ENCODE measurements around the gene DDX60.

DDX60 gene

DNA sequence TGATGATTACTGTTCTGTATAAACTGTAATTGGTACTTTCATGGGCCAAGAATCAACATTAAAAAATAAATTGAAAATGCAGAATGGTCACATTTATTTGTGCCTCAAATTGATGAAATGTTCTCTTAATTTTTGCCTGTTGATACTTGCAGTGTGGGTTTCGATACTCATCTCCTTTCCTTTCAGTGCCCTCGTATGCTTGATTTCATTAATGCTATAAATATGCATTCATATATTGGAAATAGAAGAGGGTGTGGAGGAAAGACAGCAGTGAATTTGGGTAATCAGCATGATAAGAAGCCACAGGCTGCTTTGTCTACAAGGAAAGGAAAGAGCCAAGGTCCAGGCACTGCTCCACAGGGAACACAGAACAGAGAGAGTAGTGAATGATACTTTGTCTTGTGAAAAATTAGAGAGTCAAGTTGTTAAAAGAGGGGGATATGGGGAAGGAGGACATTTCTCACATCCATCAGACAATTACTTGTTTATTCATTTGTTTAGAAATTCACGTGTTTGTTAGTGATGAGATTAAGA lies 1.0 kb upstream of the DDX60 start:
- H3K27me3 ChIP-seq (ENCODE audit: low read length), result no peaks in the 10 kb centered on the region
- no peaks in the 10 kb centered on the region for H3K36me3 ChIP-seq (ENCODE audit: low read length)
- H3K4me3 ChIP-seq (ENCODE audit: insufficient read depth, low read length, poor library complexity, severe bottlenecking), result no peak overlapping the region
- H3K9me2 ChIP-seq (replicated peaks; ENCODE audit: insufficient read depth, low read length), result no peaks in the 10 kb centered on the region
- H3F3A ChIP-seq (ENCODE audit: insufficient read depth), result no peaks in the 10 kb centered on the region
- TF ChIP-seq, protein P1, sequence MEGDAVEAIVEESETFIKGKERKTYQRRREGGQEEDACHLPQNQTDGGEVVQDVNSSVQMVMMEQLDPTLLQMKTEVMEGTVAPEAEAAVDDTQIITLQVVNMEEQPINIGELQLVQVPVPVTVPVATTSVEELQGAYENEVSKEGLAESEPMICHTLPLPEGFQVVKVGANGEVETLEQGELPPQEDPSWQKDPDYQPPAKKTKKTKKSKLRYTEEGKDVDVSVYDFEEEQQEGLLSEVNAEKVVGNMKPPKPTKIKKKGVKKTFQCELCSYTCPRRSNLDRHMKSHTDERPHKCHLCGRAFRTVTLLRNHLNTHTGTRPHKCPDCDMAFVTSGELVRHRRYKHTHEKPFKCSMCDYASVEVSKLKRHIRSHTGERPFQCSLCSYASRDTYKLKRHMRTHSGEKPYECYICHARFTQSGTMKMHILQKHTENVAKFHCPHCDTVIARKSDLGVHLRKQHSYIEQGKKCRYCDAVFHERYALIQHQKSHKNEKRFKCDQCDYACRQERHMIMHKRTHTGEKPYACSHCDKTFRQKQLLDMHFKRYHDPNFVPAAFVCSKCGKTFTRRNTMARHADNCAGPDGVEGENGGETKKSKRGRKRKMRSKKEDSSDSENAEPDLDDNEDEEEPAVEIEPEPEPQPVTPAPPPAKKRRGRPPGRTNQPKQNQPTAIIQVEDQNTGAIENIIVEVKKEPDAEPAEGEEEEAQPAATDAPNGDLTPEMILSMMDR (IDR thresholded peaks at IDR 0.05; ENCODE audit: insufficient read depth, low read length, poor library complexity, severe bottlenecking), result no peak
- TF ChIP-seq EZH2phosphoT487 (conservative IDR thresholded peaks at IDR 0.05; ENCODE audit: low read length), result no peak
- H3K27ac ChIP-seq (ENCODE audit: low read depth, low read length), result no peak overlapping the region
- no peaks in the 10 kb centered on the region for H4K20me1 ChIP-seq (ENCODE audit: low read depth, low read length)
- no peak overlapping the region for H3K9ac ChIP-seq (ENCODE audit: low read length)
- H3K4me2 ChIP-seq (ENCODE audit: low read depth, low read length, poor library complexity, severe bottlenecking), result no peak overlapping the region
- H3K9me3 ChIP-seq (ENCODE audit: insufficient read depth, low read length), result no peaks in the 10 kb centered on the region
- H2AFZ ChIP-seq (ENCODE audit: low read depth, low read length, severe bottlenecking), result no peak overlapping the region
- no peaks in the 10 kb centered on the region for H3K79me2 ChIP-seq (ENCODE audit: insufficient read depth, low read length)

DNA sequence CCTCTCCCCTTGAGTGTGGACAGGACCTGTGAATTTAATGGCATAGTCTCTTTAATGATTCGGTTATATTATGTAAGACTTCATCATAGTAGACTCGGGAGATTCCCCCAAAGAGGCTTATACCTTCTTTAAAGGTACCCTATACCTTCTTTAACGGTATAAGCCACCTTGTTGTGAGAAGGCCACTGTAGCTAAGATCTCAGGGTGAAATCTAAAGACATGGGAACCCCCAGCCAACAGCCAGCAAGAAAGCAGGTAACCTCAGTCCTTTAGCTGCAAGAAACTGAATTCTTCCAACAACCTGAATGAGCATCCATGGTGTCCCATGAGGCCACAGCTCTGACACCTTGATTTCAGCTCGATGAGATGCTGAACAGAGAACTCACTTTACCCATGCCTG lies 931 bp downstream of the DDX60 start:
- H3K4me2 ChIP-seq (ENCODE audit: low read depth, low read length, poor library complexity, severe bottlenecking), result no peak overlapping the region
- TF ChIP-seq EZH2phosphoT487 (conservative IDR thresholded peaks at IDR 0.05; ENCODE audit: low read length), result no peak
- TF ChIP-seq, protein P1 (IDR thresholded peaks at IDR 0.05; ENCODE audit: insufficient read depth, low read length, poor library complexity, severe bottlenecking), result no peak
- no peaks in the 10 kb centered on the region for H4K20me1 ChIP-seq (ENCODE audit: low read depth, low read length)
- H3K79me2 ChIP-seq (ENCODE audit: insufficient read depth, low read length), result no peaks in the 10 kb centered on the region
- H3K9me3 ChIP-seq (ENCODE audit: insufficient read depth, low read length), result no peaks in the 10 kb centered on the region
- no peaks in the 10 kb centered on the region for H3K9me2 ChIP-seq (replicated peaks; ENCODE audit: insufficient read depth, low read length)
- no peak overlapping the region for H3K27ac ChIP-seq (ENCODE audit: low read depth, low read length)
- no peaks in the 10 kb centered on the region for H3K27me3 ChIP-seq (ENCODE audit: low read length)
- no peaks in the 10 kb centered on the region for H3K36me3 ChIP-seq (ENCODE audit: low read length)
- H3K4me3 ChIP-seq (ENCODE audit: insufficient read depth, low read length, poor library complexity, severe bottlenecking), result no peak overlapping the region
- H3K9ac ChIP-seq (ENCODE audit: low read length), result no peak overlapping the region
- H2AFZ ChIP-seq (ENCODE audit: low read depth, low read length, severe bottlenecking), result no peak overlapping the region
- H3F3A ChIP-seq (ENCODE audit: insufficient read depth), result no peaks in the 10 kb centered on the region

DNA sequence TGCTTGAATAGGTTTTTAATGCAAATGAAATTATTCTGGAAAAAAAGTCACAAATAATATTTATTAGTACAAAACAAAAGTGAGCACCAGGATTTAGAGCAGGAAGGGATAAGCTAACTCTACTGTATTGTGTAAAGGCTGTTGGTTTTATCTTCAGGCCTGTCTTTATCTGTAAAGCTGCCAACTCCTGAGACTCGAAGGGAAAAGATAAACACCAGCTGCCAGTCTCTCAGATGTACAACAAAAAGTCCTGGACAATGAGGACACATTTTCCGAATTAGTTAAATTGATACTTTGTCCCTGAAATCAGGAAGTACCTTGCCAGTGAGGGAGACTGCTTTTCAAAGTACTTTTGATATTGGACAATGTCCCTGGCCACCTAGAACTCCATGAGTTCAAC lies 8.8 kb downstream of the DDX60 start:
- Histone ChIP-seq H3K9me3 (ENCODE audit: insufficient read depth, low read length) (no peaks in the 10 kb centered on the region), H3K79me2 (ENCODE audit: insufficient read depth, low read length) (no peaks in the 10 kb centered on the region), H3K4me3 (ENCODE audit: insufficient read depth, low read length, poor library complexity, severe bottlenecking) (no peak overlapping the region), H3K27ac (ENCODE audit: low read depth, low read length) (no peak overlapping the region), H3K9ac (ENCODE audit: low read length) (no peak overlapping the region), H3K36me3 (ENCODE audit: low read length) (no peaks in the 10 kb centered on the region), H3K9me2 (replicated peaks; ENCODE audit: insufficient read depth, low read length) (no peaks in the 10 kb centered on the region), H4K20me1 (ENCODE audit: low read depth, low read length) (no peaks in the 10 kb centered on the region), H3K27me3 (ENCODE audit: low read length) (no peaks in the 10 kb centered on the region), H2AFZ (ENCODE audit: low read depth, low read length, severe bottlenecking) (no peak overlapping the region), H3K4me2 (ENCODE audit: low read depth, low read length, poor library complexity, severe bottlenecking) (no peak overlapping the region), H3F3A (ENCODE audit: insufficient read depth) (no peaks in the 10 kb centered on the region)
- TF ChIP-seq EZH2phosphoT487 (conservative IDR thresholded peaks at IDR 0.05; ENCODE audit: low read length), result no peak
- TF ChIP-seq, protein P1 (IDR thresholded peaks at IDR 0.05; ENCODE audit: insufficient read depth, low read length, poor library complexity, severe bottlenecking), result no peak
